ENCODE measurements around the gene MGST1.

MGST1 gene

DNA sequence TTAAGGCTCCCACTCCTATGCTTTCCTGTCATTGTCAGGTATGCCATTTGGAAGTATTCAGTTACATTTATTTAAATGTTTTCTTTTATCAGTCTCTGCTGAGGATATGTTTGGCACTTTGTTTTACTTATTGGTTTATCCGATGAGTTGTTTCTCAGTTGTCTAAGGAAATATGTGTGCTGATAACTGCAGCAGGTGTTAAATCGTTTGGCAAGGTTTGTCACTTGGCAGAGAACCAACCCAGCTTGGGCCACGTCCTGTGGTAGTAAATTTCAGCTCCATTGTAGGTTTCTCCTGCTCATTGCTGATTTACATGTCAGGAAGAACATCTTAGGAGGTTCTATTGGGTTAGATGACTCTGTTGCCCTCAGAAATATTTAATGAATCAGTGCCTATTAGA is 22.0 kb upstream of the MGST1 start:
- no peaks in the 10 kb centered on the region for H3K27me3 ChIP-seq (ENCODE audit: insufficient read depth, low read length, poor library complexity)
- H3K79me2 ChIP-seq (ENCODE audit: insufficient read depth, low read length) = no peaks in the 10 kb centered on the region
- H3K4me1 ChIP-seq (ENCODE audit: insufficient read depth, low read length) = no peaks in the 10 kb centered on the region
- no peak for TF ChIP-seq EZH2 (IDR thresholded peaks at IDR 0.05; ENCODE audit: borderline replicate concordance, low read depth, low read length, severe bottlenecking)
- TF ChIP-seq CTCF (IDR thresholded peaks at IDR 0.05; ENCODE audit: borderline replicate concordance, extremely low read depth, low read length, poor library complexity, severe bottlenecking) = no peak
- DNase-seq (no peak), ATAC-seq (ENCODE audit: insufficient read depth, low read depth) (no peak)
- no peak overlapping the region for H3K4me2 ChIP-seq (ENCODE audit: insufficient read depth, low read length)
- no peaks in the 10 kb centered on the region for H3K36me3 ChIP-seq (ENCODE audit: insufficient read depth, low read length)
- no peak overlapping the region for H2AFZ ChIP-seq (ENCODE audit: low read depth, low read length)
- H3K27ac ChIP-seq (ENCODE audit: low read length) = no peak overlapping the region
- H3K4me3 ChIP-seq (ENCODE audit: low read depth in 1 of 2, low read length in 2 of 2) = no peak overlapping the region
- H4K20me1 ChIP-seq (ENCODE audit: insufficient read depth, low read length) = no peaks in the 10 kb centered on the region
- no peaks in the 10 kb centered on the region for H3K9me3 ChIP-seq (ENCODE audit: insufficient read depth, low read length, severe bottlenecking)
- H3K9ac ChIP-seq (ENCODE audit: low read depth, low read length) = no peak overlapping the region

- no peak overlapping the region for H3K4me3 ChIP-seq (ENCODE audit: low read depth in 1 of 2, low read length in 2 of 2)
- H3K27ac ChIP-seq (ENCODE audit: low read length) = no peak overlapping the region
- H3K79me2 ChIP-seq (ENCODE audit: insufficient read depth, low read length) = no peaks in the 10 kb centered on the region
- H3K36me3 ChIP-seq (ENCODE audit: insufficient read depth, low read length) = no peaks in the 10 kb centered on the region
- no peaks in the 10 kb centered on the region for H4K20me1 ChIP-seq (ENCODE audit: insufficient read depth, low read length)
- H3K9me3 ChIP-seq (ENCODE audit: insufficient read depth, low read length, severe bottlenecking) = no peaks in the 10 kb centered on the region
- H2AFZ ChIP-seq (ENCODE audit: low read depth, low read length) = no peak overlapping the region
- H3K27me3 ChIP-seq (ENCODE audit: insufficient read depth, low read length, poor library complexity) = no peaks in the 10 kb centered on the region
- H3K4me2 ChIP-seq (ENCODE audit: insufficient read depth, low read length) = no peak overlapping the region
- ATAC-seq (ENCODE audit: insufficient read depth, low read depth) (no peak), DNase-seq (no peak)
- TF ChIP-seq EZH2 (IDR thresholded peaks at IDR 0.05; ENCODE audit: borderline replicate concordance, low read depth, low read length, severe bottlenecking) (no peak), CTCF (IDR thresholded peaks at IDR 0.05; ENCODE audit: borderline replicate concordance, extremely low read depth, low read length, poor library complexity, severe bottlenecking) (no peak)
- H3K9ac ChIP-seq (ENCODE audit: low read depth, low read length) = no peak overlapping the region
- H3K4me1 ChIP-seq (ENCODE audit: insufficient read depth, low read length) = no peaks in the 10 kb centered on the region
Observed at GRCh38 chr12:16327963-16328362, 19.5 kb upstream of the MGST1 start.

DNA sequence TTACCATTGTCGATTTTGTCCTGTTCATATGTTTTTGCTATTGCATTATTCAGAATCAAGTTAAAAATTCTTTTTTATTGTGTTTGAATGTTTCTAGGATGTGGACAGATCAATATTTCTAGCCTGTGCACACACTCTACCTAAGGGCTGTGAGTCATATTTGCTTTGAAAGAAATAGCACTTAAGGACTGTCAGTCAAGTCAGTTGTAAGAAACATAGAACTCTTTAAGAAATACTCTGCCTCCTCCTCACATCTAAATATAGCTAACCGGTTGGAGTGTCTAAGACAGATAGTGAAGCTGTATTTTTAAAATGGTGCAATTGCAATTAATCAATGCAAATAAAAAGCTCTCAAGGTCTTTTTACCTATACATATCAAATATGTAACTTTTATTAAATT is 17.9 kb upstream of the MGST1 start:
- H3K4me2 ChIP-seq (ENCODE audit: insufficient read depth, low read length) = no peak overlapping the region
- H3K4me3 ChIP-seq (ENCODE audit: low read depth in 1 of 2, low read length in 2 of 2) = no peak overlapping the region
- no peaks in the 10 kb centered on the region for H3K4me1 ChIP-seq (ENCODE audit: insufficient read depth, low read length)
- H3K9ac ChIP-seq (ENCODE audit: low read depth, low read length) = no peak overlapping the region
- no peak overlapping the region for H3K27ac ChIP-seq (ENCODE audit: low read length)
- DNase-seq (no peak), ATAC-seq (ENCODE audit: insufficient read depth, low read depth) (no peak)
- H3K27me3 ChIP-seq (ENCODE audit: insufficient read depth, low read length, poor library complexity) = no peaks in the 10 kb centered on the region
- no peaks in the 10 kb centered on the region for H3K9me3 ChIP-seq (ENCODE audit: insufficient read depth, low read length, severe bottlenecking)
- H3K36me3 ChIP-seq (ENCODE audit: insufficient read depth, low read length) = no peaks in the 10 kb centered on the region
- H2AFZ ChIP-seq (ENCODE audit: low read depth, low read length) = no peak overlapping the region
- no peaks in the 10 kb centered on the region for H3K79me2 ChIP-seq (ENCODE audit: insufficient read depth, low read length)
- no peak for TF ChIP-seq CTCF (IDR thresholded peaks at IDR 0.05; ENCODE audit: borderline replicate concordance, extremely low read depth, low read length, poor library complexity, severe bottlenecking)
- no peak for TF ChIP-seq EZH2 (IDR thresholded peaks at IDR 0.05; ENCODE audit: borderline replicate concordance, low read depth, low read length, severe bottlenecking)
- no peaks in the 10 kb centered on the region for H4K20me1 ChIP-seq (ENCODE audit: insufficient read depth, low read length)

- Histone ChIP-seq H3K79me2 (ENCODE audit: insufficient read depth, low read length) (no peaks in the 10 kb centered on the region), H3K27ac (ENCODE audit: low read length) (no peak overlapping the region), H3K36me3 (ENCODE audit: insufficient read depth, low read length) (no peaks in the 10 kb centered on the region), H3K4me1 (ENCODE audit: insufficient read depth, low read length) (no peaks in the 10 kb centered on the region), H2AFZ (ENCODE audit: low read depth, low read length) (no peak overlapping the region), H3K4me3 (ENCODE audit: low read depth in 1 of 2, low read length in 2 of 2) (no peak overlapping the region), H3K9me3 (ENCODE audit: insufficient read depth, low read length, severe bottlenecking) (no peaks in the 10 kb centered on the region), H3K4me2 (ENCODE audit: insufficient read depth, low read length) (no peak overlapping the region), H3K27me3 (ENCODE audit: insufficient read depth, low read length, poor library complexity) (no peaks in the 10 kb centered on the region), H4K20me1 (ENCODE audit: insufficient read depth, low read length) (no peaks in the 10 kb centered on the region), H3K9ac (ENCODE audit: low read depth, low read length) (no peak overlapping the region)
- DNase-seq (no peak), ATAC-seq (ENCODE audit: insufficient read depth, low read depth) (no peak)
- TF ChIP-seq EZH2 (IDR thresholded peaks at IDR 0.05; ENCODE audit: borderline replicate concordance, low read depth, low read length, severe bottlenecking) (no peak), CTCF (IDR thresholded peaks at IDR 0.05; ENCODE audit: borderline replicate concordance, extremely low read depth, low read length, poor library complexity, severe bottlenecking) (no peak)
Observed at GRCh38 chr12:16330560-16330959, 16.9 kb upstream of the MGST1 start.
